Measurements from ENCODE around the gene SV2C.

The SV2C gene

GRCh38 chr5:76400466-76400865 lies 317.3 kb downstream of the SV2C start:
- no peaks in the 10 kb centered on the region for H3K9me3 ChIP-seq (ENCODE audit: control insufficient read depth, insufficient read depth, low read depth, low read length)
- H3K36me3 ChIP-seq (ENCODE audit: control insufficient read depth, insufficient read depth, low read length): no peaks in the 10 kb centered on the region
- H3K4me1 ChIP-seq (ENCODE audit: control insufficient read depth, insufficient read depth, low read length): peaks cover 25% of the 10 kb centered on the region
- no peak overlapping the region for H3K9ac ChIP-seq (ENCODE audit: low read length)
- H3K4me3 ChIP-seq (ENCODE audit: low read depth, low read length): no peak overlapping the region
- no peak overlapping the region for H3K27ac ChIP-seq (ENCODE audit: low read depth, low read length)
- H3K27me3 ChIP-seq (ENCODE audit: control insufficient read depth, insufficient read depth, low read length): 0 out of 2 replicates have a peak, but pooled peaks cover 3% of the 10 kb centered on the region

GRCh38 chr5:76401801-76402250 lies 318.6 kb downstream of the SV2C start:
- Histone ChIP-seq H3K9me3 (ENCODE audit: control insufficient read depth, insufficient read depth, low read depth, low read length) (no peaks in the 10 kb centered on the region), H3K9ac (ENCODE audit: low read length) (peak overlapping the region; percentile 54), H3K27me3 (ENCODE audit: control insufficient read depth, insufficient read depth, low read length) (0 out of 2 replicates have a peak, but pooled peaks cover 3% of the 10 kb centered on the region), H3K36me3 (ENCODE audit: control insufficient read depth, insufficient read depth, low read length) (no peaks in the 10 kb centered on the region), H3K4me3 (ENCODE audit: low read depth, low read length) (peak overlapping the region; percentile 93), H3K27ac (ENCODE audit: low read depth, low read length) (no peak overlapping the region), H3K4me1 (ENCODE audit: control insufficient read depth, insufficient read depth, low read length) (peaks cover 36% of the 10 kb centered on the region)

DNA sequence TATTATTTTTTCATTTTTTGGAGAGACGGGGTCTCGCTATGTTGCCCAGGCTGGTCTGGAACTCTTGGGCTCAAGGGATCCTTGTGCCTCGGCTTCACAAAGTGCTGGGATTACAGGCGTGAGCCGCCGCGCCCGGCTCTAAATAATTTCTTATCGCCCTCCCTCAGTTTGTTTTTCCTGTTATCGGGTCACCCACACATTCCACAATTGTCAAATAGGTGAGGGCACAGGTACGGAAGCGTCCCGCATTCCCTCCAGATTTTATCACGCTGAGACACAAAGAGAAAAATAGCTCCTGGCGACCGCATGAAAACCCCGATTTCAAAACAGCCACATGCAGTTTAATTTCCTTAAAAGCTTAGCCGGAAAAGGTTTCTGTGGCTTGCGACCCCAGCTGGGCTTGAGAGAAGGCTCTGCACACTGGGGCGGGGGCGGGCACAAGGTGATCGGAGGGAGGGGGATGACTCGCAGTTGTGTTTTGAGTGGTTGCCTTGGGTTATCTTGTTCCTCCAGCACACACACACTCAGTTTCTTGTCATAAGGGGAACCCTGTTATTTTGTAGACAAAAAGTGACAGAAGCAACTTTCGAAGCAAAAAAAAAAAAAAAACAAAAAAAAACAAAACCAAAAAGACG lies 319.2 kb downstream of the SV2C start:
- peak overlapping the region; percentile 55; the same call in 1 of the 2 replicates for H3K27ac ChIP-seq (ENCODE audit: low read depth, low read length)
- H3K36me3 ChIP-seq (ENCODE audit: control insufficient read depth, insufficient read depth, low read length): no peaks in the 10 kb centered on the region
- H3K27me3 ChIP-seq (ENCODE audit: control insufficient read depth, insufficient read depth, low read length): 0 out of 2 replicates have a peak, but pooled peaks cover 3% of the 10 kb centered on the region
- peak overlapping the region; percentile 93 for H3K4me3 ChIP-seq (ENCODE audit: low read depth, low read length)
- peaks cover 36% of the 10 kb centered on the region for H3K4me1 ChIP-seq (ENCODE audit: control insufficient read depth, insufficient read depth, low read length)
- H3K9ac ChIP-seq (ENCODE audit: low read length): peak overlapping the region; percentile 68
- H3K9me3 ChIP-seq (ENCODE audit: control insufficient read depth, insufficient read depth, low read depth, low read length): no peaks in the 10 kb centered on the region

DNA sequence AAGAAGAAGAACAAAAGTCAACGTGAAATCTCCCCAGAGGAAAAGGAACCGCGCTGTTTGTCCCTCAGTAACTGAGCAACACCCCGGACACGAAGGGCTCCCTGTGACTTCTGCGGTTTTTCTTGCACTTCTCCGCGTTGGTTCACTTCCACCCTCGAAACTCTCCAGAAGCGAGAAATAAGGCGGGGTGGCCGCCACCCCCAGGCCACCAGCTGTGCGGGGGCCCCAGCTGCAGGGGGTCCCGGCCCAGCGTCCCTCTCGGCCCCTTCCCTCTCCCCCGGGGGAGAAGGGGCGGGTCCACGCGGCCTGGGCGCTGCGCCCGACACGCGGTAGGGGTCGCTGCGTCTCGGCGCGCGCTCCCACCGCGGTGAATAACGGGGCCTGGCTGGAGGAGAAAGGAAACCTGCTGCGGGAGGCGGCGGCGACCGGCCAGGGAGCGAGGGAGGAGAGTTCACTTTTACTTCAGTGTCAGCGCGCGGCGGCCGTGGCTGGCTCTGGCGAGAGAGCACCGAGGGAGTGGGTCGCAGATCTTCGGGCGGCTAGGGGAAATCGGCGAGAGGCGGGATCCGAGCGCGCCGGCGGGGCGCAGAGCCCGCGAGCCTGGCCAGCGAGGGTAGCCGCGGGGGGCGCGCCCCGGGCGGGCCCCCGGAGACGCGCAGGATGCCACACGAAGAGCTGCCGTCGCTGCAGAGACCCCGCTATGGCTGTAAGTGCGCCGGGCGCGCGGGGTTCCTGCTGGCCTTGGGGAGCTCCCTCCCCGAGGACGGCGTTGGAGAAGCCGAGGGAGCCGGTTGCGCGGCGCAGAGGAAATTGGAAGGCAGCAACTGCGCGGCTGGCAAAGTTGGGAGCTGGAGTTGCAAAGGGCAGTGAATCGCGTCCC lies 319.9 kb downstream of the SV2C start, which contains the start of gene IQGAP2:
Gene IQGAP2, plus strand, starts transcription at position 400 of the 880 bp plus-strand sequence. Its CDS starts 261 bp downstream, at position 661.
- Histone ChIP-seq H3K36me3 (ENCODE audit: control insufficient read depth, insufficient read depth, low read length) (no peaks in the 10 kb centered on the region), H3K4me1 (ENCODE audit: control insufficient read depth, insufficient read depth, low read length) (peaks cover 36% of the 10 kb centered on the region), H3K27me3 (ENCODE audit: control insufficient read depth, insufficient read depth, low read length) (0 out of 2 replicates have a peak, but pooled peaks cover 3% of the 10 kb centered on the region), H3K27ac (ENCODE audit: low read depth, low read length) (peak within 1 kb of the TSS; percentile 55; the same call in 1 of the 2 replicates), H3K9ac (ENCODE audit: low read length) (peak within 1 kb of the TSS; percentile 68), H3K4me3 (ENCODE audit: low read depth, low read length) (peak within 1 kb of the TSS; percentile 93), H3K9me3 (ENCODE audit: control insufficient read depth, insufficient read depth, low read depth, low read length) (no peaks in the 10 kb centered on the region)

All from HUES6 (cell line).